ENCODE data around the gene C1orf35.

GRCh38 chr1:228109073-228109961 is 6.2 kb upstream of the C1orf35 start, which contains the start of gene MRPL55:
- TF ChIP-seq, protein P1, sequence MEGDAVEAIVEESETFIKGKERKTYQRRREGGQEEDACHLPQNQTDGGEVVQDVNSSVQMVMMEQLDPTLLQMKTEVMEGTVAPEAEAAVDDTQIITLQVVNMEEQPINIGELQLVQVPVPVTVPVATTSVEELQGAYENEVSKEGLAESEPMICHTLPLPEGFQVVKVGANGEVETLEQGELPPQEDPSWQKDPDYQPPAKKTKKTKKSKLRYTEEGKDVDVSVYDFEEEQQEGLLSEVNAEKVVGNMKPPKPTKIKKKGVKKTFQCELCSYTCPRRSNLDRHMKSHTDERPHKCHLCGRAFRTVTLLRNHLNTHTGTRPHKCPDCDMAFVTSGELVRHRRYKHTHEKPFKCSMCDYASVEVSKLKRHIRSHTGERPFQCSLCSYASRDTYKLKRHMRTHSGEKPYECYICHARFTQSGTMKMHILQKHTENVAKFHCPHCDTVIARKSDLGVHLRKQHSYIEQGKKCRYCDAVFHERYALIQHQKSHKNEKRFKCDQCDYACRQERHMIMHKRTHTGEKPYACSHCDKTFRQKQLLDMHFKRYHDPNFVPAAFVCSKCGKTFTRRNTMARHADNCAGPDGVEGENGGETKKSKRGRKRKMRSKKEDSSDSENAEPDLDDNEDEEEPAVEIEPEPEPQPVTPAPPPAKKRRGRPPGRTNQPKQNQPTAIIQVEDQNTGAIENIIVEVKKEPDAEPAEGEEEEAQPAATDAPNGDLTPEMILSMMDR (IDR thresholded peaks at IDR 0.05) = no peak
- peak; percentile 73 to 97 for TF ChIP-seq POLR2A (IDR thresholded peaks at IDR 0.05)

Data from adrenal gland (tissue), 5 donors.